HG03066 (cell line): ENCODE measurements around the gene ERMAP.
"Not testable (repeated sequence)": the region's sequence is repeated elsewhere in the genome, so short reads cannot be mapped to it uniquely, and the experiment has no call there.

Source experiments
- ATAC-seq: cut with Tn5 transposase; IDR thresholded peaks from one replicate; pipeline ENCODE4 v1.9.1; 2021; ENCODE audit warnings: low read depth; ENCODE audit not compliant: unreplicated experiment

ERMAP gene

DNA sequence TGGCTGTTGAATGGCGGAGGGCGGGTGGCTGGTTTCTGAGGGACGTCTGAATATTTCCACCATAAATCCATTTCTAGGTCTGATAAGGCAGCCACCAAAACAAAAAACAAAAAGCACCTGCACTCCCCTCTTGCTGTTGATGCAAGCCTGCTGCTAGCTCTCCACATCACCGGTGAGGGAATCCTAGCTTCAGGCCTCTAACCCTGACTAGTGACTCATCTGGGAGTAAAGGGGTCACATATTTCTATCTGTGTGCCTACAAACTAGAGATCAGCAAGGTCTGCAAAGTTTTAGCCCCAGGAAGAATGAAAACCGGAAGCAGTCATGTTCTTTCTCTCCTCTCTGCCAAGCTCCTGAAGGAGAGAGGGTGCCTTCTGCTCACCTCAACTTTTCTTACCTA is 10.3 kb upstream of the ERMAP start:
- ATAC-seq = no peak

DNA sequence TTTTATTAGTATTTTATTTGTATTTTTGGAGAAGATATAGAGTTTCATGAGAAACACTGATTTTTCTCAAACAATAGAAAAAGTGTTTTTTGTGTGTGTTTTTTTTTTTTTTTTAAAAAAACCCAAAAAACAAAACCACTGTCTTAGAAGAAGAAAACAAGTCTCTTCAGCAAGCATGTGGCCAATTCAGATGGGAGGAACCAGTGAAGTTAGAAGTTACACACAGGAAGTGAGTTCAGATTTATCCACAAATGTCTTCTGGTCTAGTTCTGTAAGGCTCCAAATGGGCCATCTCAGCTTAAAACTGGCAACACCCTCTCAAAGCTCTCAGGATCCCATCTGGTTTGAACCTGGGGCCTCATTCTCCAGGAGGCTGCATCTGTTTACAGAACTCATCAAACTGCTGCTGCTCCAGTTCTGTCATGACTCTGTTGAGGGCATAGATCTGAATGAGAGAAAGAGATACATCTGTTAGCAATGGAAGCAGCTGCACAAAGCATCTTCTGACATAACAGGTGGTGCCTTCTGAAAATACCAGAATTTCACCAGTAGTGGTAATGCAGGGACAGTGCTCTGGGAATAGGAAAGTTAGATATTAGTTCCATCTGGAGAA is 9.8 kb upstream of the ERMAP start:
- no peak for ATAC-seq

DNA sequence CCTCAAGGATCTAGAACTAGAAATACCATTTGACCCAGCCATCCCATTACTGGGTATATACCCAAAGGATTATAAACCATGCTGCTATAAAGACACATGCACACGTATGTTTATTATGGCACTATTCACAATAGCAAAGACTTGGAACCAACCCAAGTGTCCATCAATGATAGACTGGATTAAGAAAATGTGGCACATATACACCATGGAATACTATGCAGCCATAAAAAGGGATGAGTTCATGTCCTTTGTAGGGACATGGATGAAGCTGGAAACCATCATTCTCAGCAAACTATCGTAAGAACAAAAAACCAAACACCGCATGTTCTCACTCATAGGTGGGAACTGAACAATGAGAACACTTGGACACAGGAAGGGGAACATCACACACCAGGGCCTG is 2.1 kb upstream of the ERMAP start:
- not testable (repeated sequence) for ATAC-seq

DNA sequence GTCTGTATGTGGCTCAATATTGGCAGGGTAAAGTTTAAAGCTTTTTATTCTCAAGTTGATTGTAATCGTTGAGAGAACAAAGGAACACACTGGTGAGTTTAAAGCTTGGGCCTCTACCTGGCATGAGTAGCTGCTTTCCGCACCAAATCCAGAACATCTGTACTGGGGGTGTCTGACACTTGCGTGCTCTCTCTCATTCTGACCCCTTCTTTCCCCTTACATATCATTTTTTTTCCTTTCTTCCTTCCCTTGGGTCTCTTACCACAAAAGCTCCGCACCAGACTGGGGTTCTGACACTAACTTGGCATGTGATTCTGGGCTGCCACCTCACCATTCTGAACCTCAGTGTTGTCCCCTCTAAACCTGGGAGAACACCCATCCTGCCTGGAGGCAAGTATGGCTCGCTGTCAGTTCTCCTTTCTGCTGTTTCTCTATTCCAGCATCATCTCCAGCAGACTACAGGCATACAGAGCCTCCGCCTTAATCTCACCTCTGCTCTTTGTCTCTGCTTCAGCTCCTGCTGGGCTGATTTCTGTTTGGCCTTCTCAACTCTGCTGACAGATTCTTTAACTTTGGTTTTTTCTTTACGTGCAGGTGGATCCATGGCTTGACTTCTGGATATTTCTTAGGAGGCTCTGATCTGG is 859 bp upstream of the ERMAP start:
- no peak for ATAC-seq

DNA sequence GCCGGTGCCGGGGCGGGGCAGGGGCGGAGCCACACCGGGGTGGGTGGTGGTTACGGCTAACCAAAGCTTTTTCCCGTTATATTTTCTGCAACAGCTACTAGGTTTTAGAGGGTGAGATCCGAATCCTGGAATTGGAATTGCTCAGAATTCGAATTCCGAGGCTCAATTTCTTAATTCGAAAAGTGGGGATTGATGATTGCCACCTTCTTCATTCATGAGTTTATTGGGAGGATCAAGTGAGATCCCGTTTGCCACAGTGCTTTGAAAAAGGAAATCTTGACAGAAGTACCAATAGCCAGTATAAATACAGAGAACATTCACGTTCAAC is 482 bp downstream of the ERMAP start:
- ATAC-seq = no peak

DNA sequence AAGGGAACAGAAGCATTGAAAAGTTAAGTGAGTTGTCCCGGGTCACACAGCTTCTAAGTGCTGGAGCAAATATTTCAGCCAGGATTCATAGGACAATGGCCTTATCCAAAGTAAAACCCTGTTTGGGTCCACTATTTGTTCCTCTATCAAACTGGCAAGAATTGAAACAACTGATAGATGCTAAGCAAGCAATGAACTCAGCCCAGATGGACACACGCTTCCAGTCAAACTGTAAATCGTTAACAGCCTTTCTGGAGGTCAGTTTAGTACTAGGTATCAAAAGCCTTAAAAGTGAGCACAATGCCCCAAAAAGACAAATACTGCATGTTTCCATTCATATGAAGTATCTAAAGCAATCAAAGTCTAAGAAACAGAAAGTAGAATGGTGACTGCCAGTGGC is 1.1 kb downstream of the ERMAP start:
- ATAC-seq = no peak

DNA sequence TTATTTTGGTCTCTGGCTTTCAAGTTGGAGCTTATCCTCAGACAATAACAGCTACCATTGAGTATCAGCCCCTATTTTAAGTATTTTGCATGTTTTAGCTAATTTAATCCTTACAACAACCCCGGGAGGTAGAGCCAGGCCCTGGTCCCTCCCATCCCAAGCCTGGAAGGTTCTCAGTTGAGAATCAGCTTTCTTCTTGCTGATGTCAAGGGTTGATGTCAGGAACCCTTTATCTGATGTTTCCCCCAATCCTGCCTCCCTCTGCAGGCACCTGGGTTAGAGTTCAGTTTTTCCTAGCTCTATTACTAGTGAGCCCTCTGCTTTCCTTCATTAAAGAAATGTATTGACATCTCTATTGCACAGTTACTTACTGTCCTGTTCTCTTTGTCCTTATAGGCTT is 3.9 kb downstream of the ERMAP start:
- ATAC-seq = no peak

GRCh38 chr1:42821690-42822089 is 4.8 kb downstream of the ERMAP start:
- no peak for ATAC-seq

GRCh38 chr1:42822800-42823392 is 6.0 kb downstream of the ERMAP start:
- ATAC-seq = no peak

- ATAC-seq = no peak
Measured at GRCh38 chr1:42824481-42825035, 7.6 kb downstream of the ERMAP start.

- ATAC-seq = no peak
Measured at GRCh38 chr1:42825036-42825851, 8.3 kb downstream of the ERMAP start.

DNA sequence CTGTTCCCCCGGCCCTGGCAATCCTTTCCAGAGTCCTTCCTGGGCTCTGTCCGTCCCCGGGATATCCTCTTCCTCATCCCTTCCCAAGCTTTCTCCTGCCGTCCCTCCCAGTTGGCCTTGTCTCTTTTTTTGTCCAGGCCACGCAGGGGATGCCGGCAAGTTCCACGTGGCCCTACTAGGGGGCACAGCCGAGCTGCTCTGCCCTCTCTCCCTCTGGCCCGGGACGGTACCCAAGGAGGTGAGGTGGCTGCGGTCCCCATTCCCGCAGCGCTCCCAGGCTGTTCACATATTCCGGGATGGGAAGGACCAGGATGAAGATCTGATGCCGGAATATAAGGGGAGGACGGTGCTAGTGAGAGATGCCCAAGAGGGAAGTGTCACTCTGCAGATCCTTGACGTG is 13.7 kb downstream of the ERMAP start:
- ATAC-seq = no peak

DNA sequence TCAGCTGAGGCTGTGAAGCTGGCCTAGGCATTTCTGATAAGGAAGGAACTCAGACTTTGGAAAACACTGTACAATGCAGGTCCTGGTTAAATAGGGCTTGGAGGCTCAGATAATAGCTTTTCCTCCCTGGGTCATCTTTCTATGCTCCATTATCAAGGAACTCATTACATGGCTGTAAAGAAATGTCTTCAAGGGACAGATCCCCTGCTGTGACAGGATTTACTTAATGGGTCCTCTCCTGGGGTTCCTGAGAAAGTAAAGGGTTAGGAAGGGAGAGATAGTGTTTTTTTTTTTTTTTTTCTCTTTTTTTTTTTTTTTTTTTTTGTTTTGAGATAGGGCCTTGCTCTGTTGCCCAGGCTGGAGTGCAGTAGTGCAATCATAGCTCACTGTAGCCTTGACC is 14.4 kb downstream of the ERMAP start:
- ATAC-seq = no peak

DNA sequence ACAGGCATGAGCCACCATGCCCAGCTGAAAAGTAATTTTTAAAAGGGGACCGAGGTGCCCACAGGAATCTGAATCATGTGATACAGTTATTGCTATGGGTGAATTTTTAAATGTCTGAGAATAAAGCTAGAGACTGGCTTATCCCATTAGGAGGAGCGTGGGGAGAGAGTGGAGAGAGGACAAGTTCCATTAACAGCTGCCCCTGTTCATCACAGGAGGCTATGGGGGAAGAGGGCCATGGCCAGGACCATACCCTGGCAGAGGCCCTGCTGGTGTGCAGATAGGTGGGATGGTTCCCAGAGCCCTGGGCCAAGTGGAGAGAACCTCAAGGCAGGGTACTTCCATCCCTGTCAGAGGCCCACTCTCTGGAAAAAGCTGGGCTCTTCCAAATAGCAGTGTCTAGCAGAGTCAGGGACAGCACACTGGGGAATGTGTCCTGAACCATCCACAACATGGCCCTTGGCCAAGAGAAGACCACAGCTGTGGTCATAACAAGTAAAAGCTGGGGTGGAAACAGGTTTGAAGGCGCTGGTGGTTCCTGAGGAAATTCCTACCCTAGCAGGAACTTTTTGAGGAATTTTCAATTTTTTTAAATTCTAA is 15.8 kb downstream of the ERMAP start:
- ATAC-seq = no peak

- ATAC-seq = no peak
Measured at GRCh38 chr1:42833981-42834380, 17.1 kb downstream of the ERMAP start.

- no peak for ATAC-seq
Measured at GRCh38 chr1:42834803-42835202, 17.9 kb downstream of the ERMAP start.

- no peak for ATAC-seq
Measured at GRCh38 chr1:42835422-42835821, 18.5 kb downstream of the ERMAP start.

GRCh38 chr1:42837709-42838108 is 20.8 kb downstream of the ERMAP start:
- no peak for ATAC-seq

GRCh38 chr1:42838482-42839190 is 21.7 kb downstream of the ERMAP start:
- ATAC-seq = no peak

DNA sequence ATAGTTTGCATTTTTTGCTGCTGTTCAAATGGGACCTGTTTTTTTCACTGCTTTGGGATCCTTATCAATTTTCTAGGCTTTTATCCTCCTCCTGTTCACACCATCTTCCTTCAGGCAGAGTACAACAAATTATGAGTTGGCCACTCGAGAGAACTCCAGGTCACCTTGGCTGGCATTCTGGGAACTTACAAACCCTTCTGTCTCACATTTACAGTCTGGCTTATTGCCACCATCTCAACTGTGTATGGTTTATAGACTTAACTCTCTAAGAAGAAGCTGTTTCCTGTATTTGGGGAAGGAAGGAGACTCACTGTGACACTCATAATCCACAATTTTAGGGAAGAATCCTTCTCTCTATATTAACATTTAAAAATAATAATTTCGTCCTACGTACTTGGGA is 24.1 kb downstream of the ERMAP start:
- no peak for ATAC-seq
